Transverse colon (tissue), 4 donors: ENCODE measurements around the gene PNPLA1. TPM values are rescaled to one million over a fixed set of nuclear protein-coding genes. Genes with fewer than 3 reads are reported as not detected.

ENCODE experiments used
- DNase-seq: peaks from one replicate; pipeline ENCODE4 v3.0.0-alpha.2; 2019
- H3K27ac ChIP-seq, 4 donors: fragments of 200-600 bp; sonication (generic); 2 replicates each; pipeline ENCODE4 v1.5.1; 2016 to 2018; ENCODE audit warnings: inconsistent platforms in 4 of 4
- H3K27me3 ChIP-seq: fragments of 200-600 bp; sonication (generic); 2 replicates; pipeline ENCODE4 v1.5.1; 2017; ENCODE audit warnings: inconsistent platforms
- H3K36me3 ChIP-seq, 4 donors: fragments of 200-600 bp; sonication (generic); 2 replicates each; pipeline ENCODE4 v1.5.1; 2017 to 2019; ENCODE audit warnings: inconsistent platforms in 4 of 4
- H3K4me1 ChIP-seq, 4 donors: fragments of 200-600 bp; sonication (generic); 2 replicates each; pipeline ENCODE4 v1.5.1; 2017 to 2020; ENCODE audit warnings: inconsistent platforms in 4 of 4
- H3K4me3 ChIP-seq, 4 donors: fragments of 200-600 bp; sonication (generic); 1 replicate in 1 of 4; 2 replicates in 3 of 4; pipeline versions ENCODE4 v1.5.1 to v1.6.1; 2017 to 2019; ENCODE audit warnings: inconsistent platforms in 4 of 4
- H3K9me3 ChIP-seq, 2 donors: fragments of 200-600 bp; sonication (generic); 2 replicates each; pipeline ENCODE4 v1.5.1; 2017 to 2019; ENCODE audit warnings: inconsistent platforms in 2 of 2
- CTCF ChIP-seq, 5 experiments: fragments of 200-600 bp in 3 of 5; fragments of 450-650 bp in 2 of 5; sonication (generic) in 3 of 5; IDR thresholded peaks; 1 replicate in 2 of 5; 2 replicates in 3 of 5; pipeline ENCODE4 v1.5.1; 2016 to 2017; ENCODE audit warnings: antibody characterized with exemption in 5 of 5, inconsistent platforms in 3 of 5, mild to moderate bottlenecking in 2 of 5, moderate library complexity in 1 of 5
- EP300 ChIP-seq: sonication (generic); formaldehyde crosslinking; IDR thresholded peaks from one replicate; pipeline ENCODE4 v1.6.1; 2017; ENCODE audit warnings: antibody characterized with exemption, low read depth
- POLR2A ChIP-seq: fragments of 450-650 bp; IDR thresholded peaks from one replicate; pipeline ENCODE4 v1.6.1; 2016; ENCODE audit warnings: antibody characterized with exemption, mild to moderate bottlenecking, moderate library complexity
- POLR2AphosphoS5 ChIP-seq, 3 donors: sonication (generic); formaldehyde crosslinking; IDR thresholded peaks; one replicate each; pipeline ENCODE4 v1.6.1; 2016; ENCODE audit warnings: antibody characterized with exemption in 3 of 3
- WGBS, 2 donors: methylation state at CpG; one replicate each; pipeline ENCODE4 v1.1.5; 2018; ENCODE audit warnings: low coverage in 1 of 2; 5-methylcytosine and 5-hydroxymethylcytosine counted together
- in situ Hi-C, 4 donors: fragments of 200-750 bp; cut with MboI; loops; one replicate each; pipeline versions ENCODE4 v1.15.0 to v1.15.1; 2017; ENCODE audit warnings: low sequenced_read_pairs in 3 of 4, low pct_ligation_motif_present in 1 of 4, low pct_unique_long_range_greater_than_20kb in 1 of 4
- intact Hi-C: fragments of 100-400 bp; cut with DNase I; formaldehyde crosslinking; loops from one replicate; pipeline ENCODE4 v1.15.1; 2023; ENCODE audit warnings: low total_unique reads
- total RNA-seq, 4 donors: library from RNA; depleted of rRNA; stranded (reverse); fragments of >200 nt; gene quantifications; one replicate each; pipeline ENCODE4 v1.1.0, GENCODE V29; 2016

PNPLA1 gene
- 1 to 10 TPM in 1 of 4 donors, under 1 TPM in 1, not detected in 2; 0.79 to 1.1 TPM for total RNA-seq

- peaks cover 0 to 9% of the 10 kb centered on the region in 2 donors for H3K9me3 ChIP-seq
- no peaks in the 10 kb centered on the region for H3K36me3 ChIP-seq
- TF ChIP-seq POLR2AphosphoS5 (IDR thresholded peaks at IDR 0.05) (no peak), CTCF (IDR thresholded peaks at IDR 0.05) (no peak), EP300 (no peak), POLR2A (no peak)
- no peak within 1 kb of the TSS for H3K27ac ChIP-seq
- intact Hi-C loops: no loop called here
- in situ Hi-C loops: no loop called here
- peaks cover 0 to 6% (median 0%) of the 10 kb centered on the region in 4 donors for H3K4me1 ChIP-seq
- 81 to 86% methylated on average over 5 to 29 of the region's 32 CpGs for WGBS, 2 donors
- no peak within 1 kb of the TSS for H3K4me3 ChIP-seq
- DNase-seq: no peak
- H3K27me3 ChIP-seq: peaks cover 14% of the 10 kb centered on the region
Observed at GRCh38 chr6:36269834-36270705, at the start of gene PNPLA1. Gene PNPLA1 (plus strand): TSS chr6:36270060. CDS start chr6:36270460, 400 bp downstream.

GRCh38 chr6:36220226-36220625 lies 49.6 kb upstream of the PNPLA1 start:
- WGBS, 2 donors: 49 to 57% methylated on average over 4 of the region's 4 CpGs
- Histone ChIP-seq H3K27ac (peak overlapping the region in 3 of 4 donors; percentile 8 to 42 (median 36)), H3K36me3 (peaks cover 0 to 22% (median 10%) of the 10 kb centered on the region in 4 donors), H3K9me3 (no peaks in the 10 kb centered on the region), H3K27me3 (no peaks in the 10 kb centered on the region), H3K4me3 (no peak overlapping the region), H3K4me1 (peaks cover 13 to 91% (median 44%) of the 10 kb centered on the region in 4 donors)
- in situ Hi-C loops (no loop called here), intact Hi-C loops (no loop called here)
- no peak for TF ChIP-seq CTCF (IDR thresholded peaks at IDR 0.05)
- no peak for TF ChIP-seq POLR2AphosphoS5 (IDR thresholded peaks at IDR 0.05)
- no peak for TF ChIP-seq EP300
- TF ChIP-seq POLR2A: no peak
- no peak for DNase-seq

GRCh38 chr6:36221674-36222073 lies 48.2 kb upstream of the PNPLA1 start:
- in situ Hi-C loops (no loop called here), intact Hi-C loops (no loop called here)
- no peaks in the 10 kb centered on the region for H3K27me3 ChIP-seq
- H3K4me1 ChIP-seq: peaks cover 13 to 81% (median 36%) of the 10 kb centered on the region in 4 donors
- no peaks in the 10 kb centered on the region for H3K9me3 ChIP-seq
- TF ChIP-seq EP300: no peak
- TF ChIP-seq POLR2A: no peak
- no peak for TF ChIP-seq POLR2AphosphoS5 (IDR thresholded peaks at IDR 0.05)
- no peak for TF ChIP-seq CTCF (IDR thresholded peaks at IDR 0.05)
- DNase-seq: no peak
- H3K4me3 ChIP-seq: no peak overlapping the region
- peaks cover 0 to 21% (median 10%) of the 10 kb centered on the region in 4 donors for H3K36me3 ChIP-seq
- peak overlapping the region; percentile 49 to 74 (median 62) for H3K27ac ChIP-seq
- 58 to 86% methylated on average over 2 of the region's 2 CpGs for WGBS, 2 donors

GRCh38 chr6:36222924-36223323 lies 46.9 kb upstream of the PNPLA1 start:
- intact Hi-C loops: no loop called here
- WGBS, 2 donors: 42 to 56% methylated on average over 4 of the region's 4 CpGs
- no peaks in the 10 kb centered on the region for H3K9me3 ChIP-seq
- in situ Hi-C loops: no loop called here
- peaks cover 0 to 21% (median 5%) of the 10 kb centered on the region in 4 donors for H3K36me3 ChIP-seq
- H3K27ac ChIP-seq: peak overlapping the region; percentile 49 to 66 (median 56)
- peak; percentile 61 for DNase-seq
- no peaks in the 10 kb centered on the region for H3K27me3 ChIP-seq
- TF ChIP-seq CTCF (IDR thresholded peaks at IDR 0.05): no peak
- peak in 2 of 3 donors; percentile 24 to 50 for TF ChIP-seq POLR2AphosphoS5 (IDR thresholded peaks at IDR 0.05)
- TF ChIP-seq EP300: no peak
- TF ChIP-seq POLR2A: no peak
- H3K4me3 ChIP-seq: no peak overlapping the region
- peaks cover 13 to 75% (median 34%) of the 10 kb centered on the region in 4 donors for H3K4me1 ChIP-seq
